ENCODE measurements around the gene KIFC3.

KIFC3 gene

GRCh38 chr16:57807968-57808528, 5.8 kb upstream of the KIFC3 start:
- H3K27me3 ChIP-seq (ENCODE audit: control insufficient read depth, low read length) = peaks cover 30% of the 10 kb centered on the region
- no peaks in the 10 kb centered on the region for H3F3A ChIP-seq (ENCODE audit: control insufficient read depth, insufficient read depth)
- no peaks in the 10 kb centered on the region for H3K79me2 ChIP-seq (ENCODE audit: control insufficient read depth, low read length)
- no peaks in the 10 kb centered on the region for H4K20me1 ChIP-seq (ENCODE audit: control insufficient read depth, insufficient read depth, low read depth, low read length)
- H3K27ac ChIP-seq (ENCODE audit: low read depth, low read length) = no peak overlapping the region
- H3K4me3 ChIP-seq (ENCODE audit: low read length) = no peak overlapping the region
- no peaks in the 10 kb centered on the region for H3K36me3 ChIP-seq (ENCODE audit: control insufficient read depth, low read length)
- TF ChIP-seq, protein P1, sequence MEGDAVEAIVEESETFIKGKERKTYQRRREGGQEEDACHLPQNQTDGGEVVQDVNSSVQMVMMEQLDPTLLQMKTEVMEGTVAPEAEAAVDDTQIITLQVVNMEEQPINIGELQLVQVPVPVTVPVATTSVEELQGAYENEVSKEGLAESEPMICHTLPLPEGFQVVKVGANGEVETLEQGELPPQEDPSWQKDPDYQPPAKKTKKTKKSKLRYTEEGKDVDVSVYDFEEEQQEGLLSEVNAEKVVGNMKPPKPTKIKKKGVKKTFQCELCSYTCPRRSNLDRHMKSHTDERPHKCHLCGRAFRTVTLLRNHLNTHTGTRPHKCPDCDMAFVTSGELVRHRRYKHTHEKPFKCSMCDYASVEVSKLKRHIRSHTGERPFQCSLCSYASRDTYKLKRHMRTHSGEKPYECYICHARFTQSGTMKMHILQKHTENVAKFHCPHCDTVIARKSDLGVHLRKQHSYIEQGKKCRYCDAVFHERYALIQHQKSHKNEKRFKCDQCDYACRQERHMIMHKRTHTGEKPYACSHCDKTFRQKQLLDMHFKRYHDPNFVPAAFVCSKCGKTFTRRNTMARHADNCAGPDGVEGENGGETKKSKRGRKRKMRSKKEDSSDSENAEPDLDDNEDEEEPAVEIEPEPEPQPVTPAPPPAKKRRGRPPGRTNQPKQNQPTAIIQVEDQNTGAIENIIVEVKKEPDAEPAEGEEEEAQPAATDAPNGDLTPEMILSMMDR (IDR thresholded peaks at IDR 0.05; ENCODE audit: low read depth, low read length, poor library complexity, severe bottlenecking) = no peak
- TF ChIP-seq EZH2phosphoT487 (IDR thresholded peaks at IDR 0.05; ENCODE audit: borderline replicate concordance, low read length) = no peak
- H3K9me2 ChIP-seq (replicated peaks; ENCODE audit: control insufficient read depth, low read length) = no peaks in the 10 kb centered on the region
- peak overlapping the region; percentile 4; the same call in 1 of the 2 replicates for H3K4me2 ChIP-seq (ENCODE audit: low read length)
- peaks cover 5% of the 10 kb centered on the region for H3K4me1 ChIP-seq (ENCODE audit: control insufficient read depth, low read length)
- H3K9me3 ChIP-seq (ENCODE audit: control insufficient read depth, insufficient read depth, low read length) = no peaks in the 10 kb centered on the region

GRCh38 chr16:57807252-57807967, 5.1 kb upstream of the KIFC3 start:
- Histone ChIP-seq H3F3A (ENCODE audit: control insufficient read depth, insufficient read depth) (no peaks in the 10 kb centered on the region), H3K79me2 (ENCODE audit: control insufficient read depth, low read length) (no peaks in the 10 kb centered on the region), H3K4me3 (ENCODE audit: low read length) (no peak overlapping the region), H3K9me3 (ENCODE audit: control insufficient read depth, insufficient read depth, low read length) (no peaks in the 10 kb centered on the region), H3K36me3 (ENCODE audit: control insufficient read depth, low read length) (no peaks in the 10 kb centered on the region), H3K4me1 (ENCODE audit: control insufficient read depth, low read length) (peaks cover 5% of the 10 kb centered on the region), H4K20me1 (ENCODE audit: control insufficient read depth, insufficient read depth, low read depth, low read length) (no peaks in the 10 kb centered on the region), H3K4me2 (ENCODE audit: low read length) (no peak overlapping the region), H3K9me2 (replicated peaks; ENCODE audit: control insufficient read depth, low read length) (no peaks in the 10 kb centered on the region), H3K27ac (ENCODE audit: low read depth, low read length) (no peak overlapping the region), H3K27me3 (ENCODE audit: control insufficient read depth, low read length) (peaks cover 36% of the 10 kb centered on the region)
- TF ChIP-seq EZH2phosphoT487 (IDR thresholded peaks at IDR 0.05; ENCODE audit: borderline replicate concordance, low read length) = no peak
- TF ChIP-seq, protein P1 (IDR thresholded peaks at IDR 0.05; ENCODE audit: low read depth, low read length, poor library complexity, severe bottlenecking) = no peak

GRCh38 chr16:57805176-57805575, 2.9 kb upstream of the KIFC3 start:
- H3K4me3 ChIP-seq (ENCODE audit: low read length) = no peak overlapping the region
- no peaks in the 10 kb centered on the region for H3K79me2 ChIP-seq (ENCODE audit: control insufficient read depth, low read length)
- no peak overlapping the region for H3K4me2 ChIP-seq (ENCODE audit: low read length)
- H3K9me3 ChIP-seq (ENCODE audit: control insufficient read depth, insufficient read depth, low read length) = no peaks in the 10 kb centered on the region
- no peaks in the 10 kb centered on the region for H3K36me3 ChIP-seq (ENCODE audit: control insufficient read depth, low read length)
- H3K27me3 ChIP-seq (ENCODE audit: control insufficient read depth, low read length) = peaks cover 55% of the 10 kb centered on the region
- no peaks in the 10 kb centered on the region for H3F3A ChIP-seq (ENCODE audit: control insufficient read depth, insufficient read depth)
- no peaks in the 10 kb centered on the region for H3K9me2 ChIP-seq (replicated peaks; ENCODE audit: control insufficient read depth, low read length)
- no peaks in the 10 kb centered on the region for H4K20me1 ChIP-seq (ENCODE audit: control insufficient read depth, insufficient read depth, low read depth, low read length)
- no peak overlapping the region for H3K27ac ChIP-seq (ENCODE audit: low read depth, low read length)
- H3K4me1 ChIP-seq (ENCODE audit: control insufficient read depth, low read length) = peaks cover 8% of the 10 kb centered on the region
- TF ChIP-seq, protein P1 (IDR thresholded peaks at IDR 0.05; ENCODE audit: low read depth, low read length, poor library complexity, severe bottlenecking) = no peak
- TF ChIP-seq EZH2phosphoT487 (IDR thresholded peaks at IDR 0.05; ENCODE audit: borderline replicate concordance, low read length) = no peak

Data from DOHH2 (cell line).